HG03575 (cell line): ENCODE data around the gene PLPP1.

ENCODE experiments used
- ATAC-seq: cut with Tn5 transposase; IDR thresholded peaks from one replicate; pipeline ENCODE4 v1.9.1; 2021; ENCODE audit not compliant: unreplicated experiment, insufficient number of reproducible peaks, low FRiP score; ENCODE audit errors: extremely low read depth

Gene PLPP1

DNA sequence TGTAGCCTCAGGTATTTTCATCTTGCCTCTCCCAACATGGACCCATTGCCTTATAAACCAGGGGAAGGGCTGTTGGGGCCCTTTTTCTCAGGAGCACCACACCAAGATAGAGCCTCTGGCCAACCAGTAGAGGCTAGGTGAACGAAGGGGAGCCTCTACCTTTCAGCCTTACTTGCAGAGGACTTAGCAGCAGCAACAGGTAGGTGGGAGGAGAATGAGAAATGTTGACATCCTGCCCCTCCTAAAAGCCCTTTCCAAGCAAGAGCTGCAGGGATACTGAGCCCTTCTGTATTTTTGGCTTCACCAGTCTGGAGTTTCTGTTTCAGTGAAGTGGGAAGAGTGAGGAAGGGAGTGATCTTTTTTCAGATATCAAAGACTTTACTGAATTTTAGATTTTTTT is 149.5 kb downstream of the PLPP1 start:
- no peak for ATAC-seq

DNA sequence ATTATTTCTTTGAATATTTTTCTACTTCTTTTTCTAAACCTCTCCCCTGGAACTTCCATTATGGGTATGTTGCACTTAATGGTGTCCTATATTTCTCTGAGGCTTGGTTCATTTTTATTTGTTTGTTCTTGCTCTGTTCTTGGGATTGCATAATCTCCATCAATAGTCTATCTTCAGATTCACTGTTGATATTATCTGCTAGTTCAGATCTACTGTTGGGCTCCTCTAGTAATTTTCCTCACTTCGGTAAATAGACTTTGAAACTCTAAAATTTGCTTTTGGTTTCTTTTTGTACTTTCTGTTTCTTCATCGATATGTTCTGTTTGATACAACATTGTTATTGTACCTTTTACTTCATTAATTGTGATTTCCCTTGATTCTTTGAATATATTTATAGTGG is 150.7 kb downstream of the PLPP1 start:
- no peak for ATAC-seq

DNA sequence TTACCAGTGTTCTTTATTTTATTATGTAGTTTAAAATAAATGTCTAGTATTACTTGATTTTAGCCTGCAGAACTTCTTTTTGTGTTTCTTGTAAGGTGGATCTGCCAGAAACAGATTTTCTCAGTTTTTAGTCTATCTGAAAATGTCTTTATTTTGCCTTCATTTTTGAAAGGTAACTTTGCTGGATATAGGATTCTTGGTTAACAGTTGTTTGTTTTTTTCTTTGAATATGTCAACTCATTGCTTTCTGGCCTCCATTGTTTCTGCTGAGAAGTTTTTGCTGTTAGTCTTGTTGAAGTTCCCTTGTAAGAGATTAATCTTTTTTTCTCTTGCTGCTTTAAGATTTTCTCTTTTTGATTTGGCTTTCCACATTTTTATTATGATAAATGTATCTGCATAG is 151.5 kb downstream of the PLPP1 start:
- ATAC-seq: no peak

DNA sequence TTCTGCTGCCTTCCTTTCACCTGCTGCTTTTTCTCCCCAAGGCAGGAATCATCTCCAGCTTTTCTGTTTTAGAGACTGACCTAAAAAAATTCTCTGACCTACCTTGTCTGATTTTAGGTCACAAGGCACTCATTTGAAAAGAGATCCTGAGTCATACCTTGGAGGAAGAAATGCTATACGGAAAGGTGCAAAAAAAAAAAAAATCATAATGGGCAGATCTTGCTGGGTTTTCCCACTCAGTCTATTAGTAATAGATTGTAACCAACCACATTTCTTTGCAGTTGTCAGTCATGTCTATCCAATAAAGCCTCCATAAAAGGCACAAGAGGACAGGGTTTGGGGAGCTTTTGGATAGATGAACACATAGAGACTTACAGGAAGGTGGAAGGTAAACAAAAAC is 157.0 kb downstream of the PLPP1 start:
- no peak for ATAC-seq
